ENCODE measurements around the gene EXTL2. TPM values are rescaled to one million over a fixed set of nuclear protein-coding genes. Genes with fewer than 3 reads are reported as not detected.

Gene EXTL2
- total RNA-seq, 1 experiment from 2014 or later, result 24.1 TPM

DNA sequence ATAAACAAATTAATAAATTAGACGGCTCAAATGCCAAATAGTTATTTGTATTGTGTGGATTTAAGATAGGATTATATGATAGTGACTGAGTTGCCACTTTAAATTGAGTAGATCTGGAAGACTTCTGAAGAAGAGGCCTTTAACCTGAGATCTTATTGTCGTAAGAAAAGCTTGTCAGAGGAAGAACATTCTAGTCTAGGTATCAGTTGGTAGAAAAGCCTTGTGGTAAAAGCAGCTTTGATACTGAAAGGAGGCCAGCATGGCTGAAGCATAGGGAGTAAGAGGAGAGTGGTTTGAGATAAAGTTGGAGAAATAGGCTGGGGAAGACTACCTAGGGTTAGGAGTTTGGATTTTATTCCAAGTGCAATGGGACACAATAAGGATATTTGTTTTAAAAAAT is 30.3 kb upstream of the EXTL2 start:
- POLR2A ChIA-PET (ENCODE audit: low non-redundant PET), result no interaction called here
- Histone ChIP-seq H3K27me3 (replicated peaks; ENCODE audit: insufficient read depth, low read depth, low read length, poor library complexity) (no peaks in the 10 kb centered on the region), H3K4me1 (ENCODE audit: insufficient read depth, low read length, poor library complexity, severe bottlenecking) (no peaks in the 10 kb centered on the region), H3K27ac (ENCODE audit: low read depth, low read length, poor library complexity, severe bottlenecking) (no peak overlapping the region), H3K36me3 (ENCODE audit: insufficient read depth, low read length, poor library complexity, severe bottlenecking) (peaks cover 12% of the 10 kb centered on the region), H3K4me3 (ENCODE audit: low read depth, low read length, poor library complexity, severe bottlenecking) (no peak overlapping the region), H3K9me3 (ENCODE audit: low read depth, low read length, poor library complexity, severe bottlenecking) (no peaks in the 10 kb centered on the region)
- intact Hi-C loops (cut with micrococcal nuclease; ENCODE audit: unreplicated experiment), result loop anchor here (5.0 kb wide), 1 partner anchor 432 kb away; no protein-coding TSS in a partner anchor
- CTCF ChIA-PET, result no interaction called here
- no peak for DNase-seq (ENCODE audit: low spot score)
- TF ChIP-seq EZH2 (IDR thresholded peaks at IDR 0.05; ENCODE audit: borderline replicate concordance, low read depth, low read length, poor library complexity, severe bottlenecking), result no peak
- no peak for TF ChIP-seq CTCF (conservative IDR thresholded peaks at IDR 0.05; ENCODE audit: low read depth, low read length)
- no TSS peak for BruUV-seq (replicated peaks)

DNA sequence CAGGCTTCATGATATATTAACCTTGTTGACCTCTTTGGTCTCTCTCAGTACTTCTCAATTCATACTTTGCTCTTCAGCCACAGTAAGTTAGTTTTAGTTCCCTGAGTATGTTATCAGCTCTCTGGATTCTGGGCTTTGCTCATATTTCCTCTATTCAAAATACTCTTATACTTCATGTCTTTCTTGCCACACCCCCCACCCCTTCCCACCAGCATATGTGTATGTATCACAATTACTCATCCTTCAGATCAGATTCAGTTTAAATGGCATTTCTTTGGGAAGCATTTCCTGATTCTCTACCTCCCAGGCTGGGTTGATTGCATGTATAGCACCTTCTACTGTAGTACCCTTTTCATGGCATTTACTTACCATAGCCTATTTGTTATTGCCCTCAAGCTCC is 29.6 kb upstream of the EXTL2 start:
- Histone ChIP-seq H3K27ac (ENCODE audit: low read depth, low read length, poor library complexity, severe bottlenecking) (no peak overlapping the region), H3K4me1 (ENCODE audit: insufficient read depth, low read length, poor library complexity, severe bottlenecking) (no peaks in the 10 kb centered on the region), H3K27me3 (replicated peaks; ENCODE audit: insufficient read depth, low read depth, low read length, poor library complexity) (no peaks in the 10 kb centered on the region), H3K9me3 (ENCODE audit: low read depth, low read length, poor library complexity, severe bottlenecking) (no peaks in the 10 kb centered on the region), H3K36me3 (ENCODE audit: insufficient read depth, low read length, poor library complexity, severe bottlenecking) (peaks cover 12% of the 10 kb centered on the region), H3K4me3 (ENCODE audit: low read depth, low read length, poor library complexity, severe bottlenecking) (no peak overlapping the region)
- ChIA-PET CTCF (interaction anchor here (0.6 kb wide), 1 partner anchor 337 kb away, joined by 10 read pairs; no protein-coding TSS in a partner anchor), POLR2A (ENCODE audit: low non-redundant PET) (no interaction called here)
- TF ChIP-seq CTCF (conservative IDR thresholded peaks at IDR 0.05; ENCODE audit: low read depth, low read length), result no peak
- intact Hi-C loops (cut with micrococcal nuclease; ENCODE audit: unreplicated experiment), result loop anchor here (5.0 kb wide), 1 partner anchor 433 kb away; no protein-coding TSS in a partner anchor
- no TSS peak for BruUV-seq (replicated peaks)
- DNase-seq (ENCODE audit: low spot score), result no peak

GRCh38 chr1:100921110-100921706 is 26.6 kb upstream of the EXTL2 start:
- no peak overlapping the region for H3K4me3 ChIP-seq (ENCODE audit: low read depth, low read length, poor library complexity, severe bottlenecking)
- no peaks in the 10 kb centered on the region for H3K9me3 ChIP-seq (ENCODE audit: low read depth, low read length, poor library complexity, severe bottlenecking)
- H3K27me3 ChIP-seq (replicated peaks; ENCODE audit: insufficient read depth, low read depth, low read length, poor library complexity), result no peaks in the 10 kb centered on the region
- H3K36me3 ChIP-seq (ENCODE audit: insufficient read depth, low read length, poor library complexity, severe bottlenecking), result peaks cover 26% of the 10 kb centered on the region
- peak; percentile 67 for DNase-seq (ENCODE audit: low spot score)
- ChIA-PET CTCF (no interaction called here), POLR2A (ENCODE audit: low non-redundant PET) (no interaction called here)
- H3K4me1 ChIP-seq (ENCODE audit: insufficient read depth, low read length, poor library complexity, severe bottlenecking), result no peaks in the 10 kb centered on the region
- intact Hi-C loops (cut with micrococcal nuclease; ENCODE audit: unreplicated experiment), result loop anchor here (1.0 to 5.0 kb wide), 3 partner anchors 316 to 436 kb away; partner anchors contain the start of gene S1PR1
- BruUV-seq (replicated peaks), result no TSS peak
- TF ChIP-seq EZH2 (IDR thresholded peaks at IDR 0.05; ENCODE audit: borderline replicate concordance, low read depth, low read length, poor library complexity, severe bottlenecking) (no peak), CTCF (conservative IDR thresholded peaks at IDR 0.05; ENCODE audit: low read depth, low read length) (peak; percentile 72)
- H3K27ac ChIP-seq (ENCODE audit: low read depth, low read length, poor library complexity, severe bottlenecking), result no peak overlapping the region

Data from A673 (cell line).